ENCODE data around the gene GMPS. TPM values are rescaled to one million over a fixed set of nuclear protein-coding genes. Genes with fewer than 3 reads are reported as not detected.

GMPS gene
- total RNA-seq, 1 donor from 2014 or later = 279 TPM

GRCh38 chr3:155871746-155872158 is 1.3 kb downstream of the GMPS start:
- H3K4me3 Mint-ChIP-seq = peak overlapping the region; percentile 99
- no peak for DNase-seq (ENCODE audit: low spot score)

GRCh38 chr3:155872904-155873646 is 2.6 kb downstream of the GMPS start:
- no peak overlapping the region for H3K9ac ChIP-seq
- H3F3A ChIP-seq (ENCODE audit: low read depth) = peaks cover 31% of the 10 kb centered on the region
- H3K79me2 ChIP-seq (ENCODE audit: low read depth) = peaks cover 76% of the 10 kb centered on the region
- H3K27me3 Mint-ChIP-seq (ENCODE audit: insufficient read depth, low read depth) = peaks cover 10% of the 10 kb centered on the region
- H3K36me3 ChIP-seq = peaks cover 4% of the 10 kb centered on the region
- peaks cover 65% of the 10 kb centered on the region for H4K20me1 ChIP-seq (ENCODE audit: low read depth)
- H3K4me1 ChIP-seq = peaks cover 17% of the 10 kb centered on the region
- no peak overlapping the region for H3K27ac Mint-ChIP-seq
- peaks cover 34% of the 10 kb centered on the region for H3K36me3 Mint-ChIP-seq
- H3K4me3 ChIP-seq = peak overlapping the region; percentile 97
- peak overlapping the region; percentile 99 for H3K4me3 Mint-ChIP-seq
- H2AFZ ChIP-seq (replicated peaks) = no peak overlapping the region
- H3K4me1 Mint-ChIP-seq = peaks cover 21% of the 10 kb centered on the region
- no peaks in the 10 kb centered on the region for H3K27me3 ChIP-seq
- TF ChIP-seq, protein P1, sequence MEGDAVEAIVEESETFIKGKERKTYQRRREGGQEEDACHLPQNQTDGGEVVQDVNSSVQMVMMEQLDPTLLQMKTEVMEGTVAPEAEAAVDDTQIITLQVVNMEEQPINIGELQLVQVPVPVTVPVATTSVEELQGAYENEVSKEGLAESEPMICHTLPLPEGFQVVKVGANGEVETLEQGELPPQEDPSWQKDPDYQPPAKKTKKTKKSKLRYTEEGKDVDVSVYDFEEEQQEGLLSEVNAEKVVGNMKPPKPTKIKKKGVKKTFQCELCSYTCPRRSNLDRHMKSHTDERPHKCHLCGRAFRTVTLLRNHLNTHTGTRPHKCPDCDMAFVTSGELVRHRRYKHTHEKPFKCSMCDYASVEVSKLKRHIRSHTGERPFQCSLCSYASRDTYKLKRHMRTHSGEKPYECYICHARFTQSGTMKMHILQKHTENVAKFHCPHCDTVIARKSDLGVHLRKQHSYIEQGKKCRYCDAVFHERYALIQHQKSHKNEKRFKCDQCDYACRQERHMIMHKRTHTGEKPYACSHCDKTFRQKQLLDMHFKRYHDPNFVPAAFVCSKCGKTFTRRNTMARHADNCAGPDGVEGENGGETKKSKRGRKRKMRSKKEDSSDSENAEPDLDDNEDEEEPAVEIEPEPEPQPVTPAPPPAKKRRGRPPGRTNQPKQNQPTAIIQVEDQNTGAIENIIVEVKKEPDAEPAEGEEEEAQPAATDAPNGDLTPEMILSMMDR (IDR thresholded peaks at IDR 0.05) = no peak
- TF ChIP-seq EZH2phosphoT487 (IDR thresholded peaks at IDR 0.05) (no peak), EZH2 (IDR thresholded peaks at IDR 0.05) (no peak)
- H3K4me2 ChIP-seq = peak overlapping the region; percentile 93
- peaks cover 13% of the 10 kb centered on the region for H3K9me3 Mint-ChIP-seq
- no peak overlapping the region for H3K27ac ChIP-seq
- H3K9me3 ChIP-seq (ENCODE audit: low read depth) = no peaks in the 10 kb centered on the region
- DNase-seq (ENCODE audit: low spot score) = no peak

More at GRCh38 chr3:155871746-155872158, 1.3 kb downstream of the GMPS start:
- peaks cover 21% of the 10 kb centered on the region for H3K4me1 Mint-ChIP-seq
- Histone ChIP-seq H3K4me3 (peak overlapping the region; percentile 97), H3K9ac (peak overlapping the region; percentile 90), H3K27me3 (no peaks in the 10 kb centered on the region), H2AFZ (replicated peaks) (peak overlapping the region; percentile 69), H3K4me2 (peak overlapping the region; percentile 93), H3F3A (ENCODE audit: low read depth) (peaks cover 31% of the 10 kb centered on the region), H3K27ac (no peak overlapping the region), H3K36me3 (peaks cover 4% of the 10 kb centered on the region), H3K79me2 (ENCODE audit: low read depth) (peaks cover 62% of the 10 kb centered on the region), H4K20me1 (ENCODE audit: low read depth) (peaks cover 51% of the 10 kb centered on the region), H3K9me3 (ENCODE audit: low read depth) (no peaks in the 10 kb centered on the region), H3K4me1 (peaks cover 17% of the 10 kb centered on the region)
- peak overlapping the region; percentile 99 for H3K27ac Mint-ChIP-seq
- peaks cover 24% of the 10 kb centered on the region for H3K36me3 Mint-ChIP-seq
- TF ChIP-seq EZH2phosphoT487 (IDR thresholded peaks at IDR 0.05) (no peak), EZH2 (IDR thresholded peaks at IDR 0.05) (no peak)
- TF ChIP-seq, protein P1 (IDR thresholded peaks at IDR 0.05) = no peak
- H3K27me3 Mint-ChIP-seq (ENCODE audit: insufficient read depth, low read depth) = peaks cover 10% of the 10 kb centered on the region
- peaks cover 10% of the 10 kb centered on the region for H3K9me3 Mint-ChIP-seq

- Mint-ChIP-seq H3K27me3 (ENCODE audit: insufficient read depth, low read depth) (peaks cover 3% of the 10 kb centered on the region), H3K27ac (no peak overlapping the region), H3K4me1 (peaks cover 13% of the 10 kb centered on the region), H3K36me3 (peaks cover 47% of the 10 kb centered on the region), H3K9me3 (peaks cover 25% of the 10 kb centered on the region), H3K4me3 (no peak overlapping the region)
- H3K27me3 ChIP-seq = no peaks in the 10 kb centered on the region
- no peak overlapping the region for H3K9ac ChIP-seq
- no peak overlapping the region for H3K4me2 ChIP-seq
- no peak overlapping the region for H3K27ac ChIP-seq
- peaks cover 93% of the 10 kb centered on the region for H4K20me1 ChIP-seq (ENCODE audit: low read depth)
- no peak overlapping the region for H2AFZ ChIP-seq (replicated peaks)
- no peak overlapping the region for H3K4me3 ChIP-seq
- H3F3A ChIP-seq (ENCODE audit: low read depth) = peaks cover 8% of the 10 kb centered on the region
- DNase-seq (ENCODE audit: low spot score) = no peak
- no peak for TF ChIP-seq EZH2 (IDR thresholded peaks at IDR 0.05)
- TF ChIP-seq, protein P1 (IDR thresholded peaks at IDR 0.05) = no peak
- no peak for TF ChIP-seq EZH2phosphoT487 (IDR thresholded peaks at IDR 0.05)
- peaks cover 4% of the 10 kb centered on the region for H3K36me3 ChIP-seq
- no peaks in the 10 kb centered on the region for H3K9me3 ChIP-seq (ENCODE audit: low read depth)
- peaks cover 100% of the 10 kb centered on the region for H3K79me2 ChIP-seq (ENCODE audit: low read depth)
- peaks cover 11% of the 10 kb centered on the region for H3K4me1 ChIP-seq
These were observed 5.6 kb downstream of the GMPS start for GRCh38 chr3:155876037-155876436.

Data from neural progenitor cell (in vitro differentiated cells).